GM12878 (cell line): ENCODE results near the gene RBM12. TPM values are rescaled to one million over a fixed set of nuclear protein-coding genes. Genes with fewer than 3 reads are reported as not detected.
A peak's percentile ranks its signal among the peaks of the same experiment; 100 is the strongest.

Experiments
- ATAC-seq: fragments of 200-7000 bp; cut with Tn5 transposase; 3 replicates; pipeline ENCODE4 v1.9.1; 2020; ENCODE audit warnings: mild to moderate bottlenecking, moderate library complexity
- BruUV-seq: library from RNA; stranded (reverse); fragments of 400-500 nt; replicated peaks from 2 replicates; lab custom pipeline; 2021; lab: Mats Ljungman, UMichigan
- CTCF ChIA-PET: fragments of 300-600 bp; sonication (Branson Sonifier 250); formaldehyde crosslinking; extraction: SDS; loops from one replicate; lab custom pipeline; 2021; ENCODE audit warnings: inconsistent platforms; lab: Yijun Ruan, JAX
- POLR2A ChIA-PET: fragments of 350-600 bp; formaldehyde crosslinking; extraction: SDS; loops from one replicate; lab custom pipeline; 2021; ENCODE audit warnings: inconsistent platforms; lab: Charles Lee
- RAD21 ChIA-PET: fragments of 300-600 bp; sonication (Branson Sonifier 250); formaldehyde crosslinking; loops from one replicate; lab custom pipeline; 2023; ENCODE audit warnings: antibody characterized with exemption; ENCODE audit not compliant: unreplicated experiment; lab: Charles Lee
- SMC1A ChIA-PET: fragments of 300-600 bp; sonication (Branson Sonifier 250); formaldehyde crosslinking; loops from one replicate; lab custom pipeline; 2023; ENCODE audit not compliant: unreplicated experiment, uncharacterized antibody; lab: Charles Lee
- DNase-seq: peaks from one replicate; pipeline ENCODE4 v3.0.0-alpha.2; 2011; ENCODE audit warnings: low read depth, low spot score
- FAIRE-seq: peaks from 3 replicates; lab custom pipeline; 2011; peaks lifted over from hg19 to GRCh38; lab: Jason Lieb, UNC
- H2AFZ ChIP-seq: 2 replicates; pipeline ENCODE4 v1.6.0; 2011; ENCODE audit warnings: low read depth, low read length, control low read depth; ENCODE audit not compliant: control insufficient read depth
- H3K27ac ChIP-seq: 2 replicates; pipeline ENCODE4 v1.5.1; 2011; ENCODE audit warnings: control low read depth; ENCODE audit not compliant: control insufficient read depth, insufficient read depth
- H3K27me3 ChIP-seq, 2 experiments: replicated peaks in 1 of 2; 2 replicates each; pipeline versions ENCODE4 v1.6.0 to v1.6.1; 2011; ENCODE audit warnings: low read length in 1 of 2; ENCODE audit not compliant: control insufficient read depth in 2 of 2, insufficient read depth in 2 of 2
- H3K36me3 ChIP-seq, 2 experiments: 2 replicates each; pipeline ENCODE4 v1.5.1; 2011; ENCODE audit warnings: low read length in 1 of 2; ENCODE audit not compliant: control insufficient read depth in 2 of 2, insufficient read depth in 2 of 2
- H3K4me1 ChIP-seq: 2 replicates; pipeline ENCODE4 v1.6.1; 2011; ENCODE audit warnings: mild to moderate bottlenecking, low read length, moderate library complexity, mixed read lengths; ENCODE audit not compliant: control insufficient read depth, insufficient read depth
- H3K4me2 ChIP-seq: 2 replicates; pipeline ENCODE4 v1.6.0; 2011; ENCODE audit warnings: control low read depth; ENCODE audit not compliant: control insufficient read depth, insufficient read depth
- H3K4me3 ChIP-seq: fragments of 200-600 bp; sonication (generic); 2 replicates; pipeline ENCODE4 v1.5.1; 2016
- H3K79me2 ChIP-seq: 2 replicates; pipeline ENCODE4 v1.6.0; 2011; ENCODE audit warnings: low read length; ENCODE audit not compliant: control insufficient read depth, insufficient read depth
- H3K9ac ChIP-seq: 2 replicates; pipeline ENCODE4 v1.8.0; 2011; ENCODE audit warnings: low read length, control low read depth, mixed read lengths; ENCODE audit not compliant: control insufficient read depth, insufficient read depth
- H3K9me3 ChIP-seq: replicated peaks from 3 replicates; pipeline ENCODE4 v1.5.1; 2011; ENCODE audit warnings: mild to moderate bottlenecking, low read length; ENCODE audit not compliant: control insufficient read depth, insufficient read depth
- H4K20me1 ChIP-seq: 2 replicates; pipeline ENCODE4 v1.6.0; 2011; ENCODE audit not compliant: control insufficient read depth, insufficient read depth
- BCL11A ChIP-seq: IDR thresholded peaks from 2 replicates; pipeline ENCODE4 v1.6.1; 2011; ENCODE audit warnings: low read depth, low read length
- CUX1 ChIP-seq: IDR thresholded peaks from 2 replicates; pipeline ENCODE4 v1.6.1; 2012; ENCODE audit warnings: improper control_type of control experiment, low read depth, low read length; ENCODE audit not compliant: insufficient replicate concordance
- E2F4 ChIP-seq: IDR thresholded peaks from 2 replicates; pipeline ENCODE4 v1.6.1; 2012; ENCODE audit warnings: low read depth, low read length, improper control_type of control experiment
- EGR1 ChIP-seq, 2 experiments: IDR thresholded peaks; 1 replicate in 1 of 2; 2 replicates in 1 of 2; pipeline ENCODE4 v1.6.1; 2011 to 2012; ENCODE audit warnings: low read depth in 2 of 2, low read length in 2 of 2, borderline replicate concordance in 1 of 2, mild to moderate bottlenecking in 1 of 2, moderate library complexity in 1 of 2
- MXI1 ChIP-seq: fragments of 150-350 bp; IDR thresholded peaks from 2 replicates; pipeline ENCODE4 v1.6.1; 2011; ENCODE audit warnings: low read depth, mild to moderate bottlenecking, inconsistent platforms, low read length, improper control_type of control experiment
- POLR2AphosphoS2 ChIP-seq: IDR thresholded peaks from 2 replicates; pipeline ENCODE4 v1.6.1; 2011; ENCODE audit warnings: low read depth, mild to moderate bottlenecking, low read length, improper control_type of control experiment, moderate library complexity
- ZNF24 ChIP-seq: fragments of 450-650 bp; IDR thresholded peaks from 2 replicates; pipeline ENCODE4 v1.6.1; 2017; ENCODE audit warnings: antibody characterized with exemption, mild to moderate bottlenecking
- WGBS: methylation state at CpG from one replicate; pipeline ENCODE4 v1.1.6; 2016; ENCODE audit warnings: low lambda C conversion rate; ENCODE audit not compliant: insufficient replicate concordance, insufficient coverage; ENCODE audit errors: missing lambda C conversion rate; 5-methylcytosine and 5-hydroxymethylcytosine counted together
- in situ Hi-C: fragments of 300-500 bp; cut with MboI; formaldehyde crosslinking; loops from 9 replicates; pipeline ENCODE4 v1.14.3; 2018; ENCODE audit warnings: mixed read lengths
- intact Hi-C: fragments of 100-400 bp; cut with micrococcal nuclease; formaldehyde crosslinking; loops from one replicate; pipeline ENCODE4 v1.14.2; 2022; ENCODE audit not compliant: unreplicated experiment
- polyA plus RNA-seq, 11 experiments: library from polyadenylated mRNA; depleted of rRNA in 4 of 11; unstranded in 6 of 11; stranded (reverse) in 5 of 11; fragments of >200 nt; fragmentation: Nextera tagmentation in 4 of 11; fragmentation: Illumina TruSeq in 1 of 11; extraction: Ambion mirVana in 4 of 11; extraction: Trizol in 1 of 11; gene quantifications; 1 replicate in 1 of 11; 2 replicates in 10 of 11; pipeline versions ENCODE4 v1.2.1 to v1.2.3, GENCODE V29; 2011 to 2016; ENCODE audit warnings: inconsistent platforms in 2 of 11, missing spikeins in 2 of 11, low read depth in 1 of 11
- total RNA-seq, 4 experiments: library from RNA; depleted of rRNA in 3 of 4; stranded (reverse); fragments of >200 nt in 3 of 4; fragmentation: Illumina TruSeq in 1 of 4; extraction: Trizol in 1 of 4; gene quantifications; 2 replicates each; pipeline versions ENCODE4 v1.2.1 to v1.2.3, GENCODE V29; 2013 to 2021

RBM12 gene
- total and polyA plus RNA-seq, 10 of the 15 experiments (the other 5 are each of a cell fraction or from before 2014, with no cell fraction given): 4.7 to 153 (median 58.5) TPM

GRCh38 chr20:35704514-35705261 is 40.0 kb upstream of the RBM12 start:
- ChIA-PET SMC1A (interaction anchor here (0.6 to 2.2 kb wide), 7 partner anchors 8 to 238 kb away, joined by 3 to 8 read pairs (median 4); no protein-coding TSS in a partner anchor), CTCF (interaction anchor here (0.9 to 3.7 kb wide), 3 partner anchors 45 to 180 kb away, joined by 3 to 11 read pairs (median 3); no protein-coding TSS in a partner anchor), POLR2A (interaction anchor here (0.6 to 1.4 kb wide), 5 partner anchors 12 to 59 kb away, joined by 3 to 6 read pairs (median 3); partner anchors contain the start of gene RBM39), RAD21 (interaction anchor here (2.0 kb wide), 1 partner anchor 37 kb away, joined by 6 read pairs; the partner anchor contains the start of gene RBM39)
- Histone ChIP-seq H3K27me3 (no peaks in the 10 kb centered on the region), H2AFZ (no peak overlapping the region), H3K27ac (no peak overlapping the region), H3K4me2 (no peak overlapping the region), H3K4me3 (no peak overlapping the region), H4K20me1 (no peaks in the 10 kb centered on the region; the same call in 1 of the 2 replicates), H3K9me3 (no peaks in the 10 kb centered on the region), H3K79me2 (peaks cover 14% of the 10 kb centered on the region), H3K36me3 (peaks cover 9 to 54% of the 10 kb centered on the region in 2 experiments), H3K9ac (no peak overlapping the region), H3K4me1 (peaks cover 3% of the 10 kb centered on the region; the same call in 1 of the 2 replicates)
- TSS peak; percentile 8 for BruUV-seq
- no peak for TF ChIP-seq BCL11A
- no peak for TF ChIP-seq CUX1
- TF ChIP-seq ZNF24: no peak
- no peak for TF ChIP-seq MXI1
- no peak for TF ChIP-seq E2F4
- no peak for TF ChIP-seq EGR1 (IDR thresholded peaks at IDR 0.05; ENCODE audit: borderline replicate concordance in 1 of 2, low read depth in 2 of 2, low read length in 2 of 2)
- no peak for TF ChIP-seq POLR2AphosphoS2
- no peak for FAIRE-seq
- intact Hi-C loops (no loop called here), in situ Hi-C loops (no loop called here)
- DNase-seq: no peak
- over 99% methylated on average over 5 of the region's 5 CpGs for WGBS
- ATAC-seq: no peak
